GM12801 (cell line): Measurements from ENCODE around the gene KRT83.

Experiments used
- TF ChIP-seq, protein P1 (sequence below): IDR thresholded peaks from one replicate; pipeline ENCODE4 v1.5.1; 2011; ENCODE audit warnings: control low read depth; ENCODE audit not compliant: insufficient read length; ENCODE audit errors: extremely low read depth

KRT83 gene

DNA sequence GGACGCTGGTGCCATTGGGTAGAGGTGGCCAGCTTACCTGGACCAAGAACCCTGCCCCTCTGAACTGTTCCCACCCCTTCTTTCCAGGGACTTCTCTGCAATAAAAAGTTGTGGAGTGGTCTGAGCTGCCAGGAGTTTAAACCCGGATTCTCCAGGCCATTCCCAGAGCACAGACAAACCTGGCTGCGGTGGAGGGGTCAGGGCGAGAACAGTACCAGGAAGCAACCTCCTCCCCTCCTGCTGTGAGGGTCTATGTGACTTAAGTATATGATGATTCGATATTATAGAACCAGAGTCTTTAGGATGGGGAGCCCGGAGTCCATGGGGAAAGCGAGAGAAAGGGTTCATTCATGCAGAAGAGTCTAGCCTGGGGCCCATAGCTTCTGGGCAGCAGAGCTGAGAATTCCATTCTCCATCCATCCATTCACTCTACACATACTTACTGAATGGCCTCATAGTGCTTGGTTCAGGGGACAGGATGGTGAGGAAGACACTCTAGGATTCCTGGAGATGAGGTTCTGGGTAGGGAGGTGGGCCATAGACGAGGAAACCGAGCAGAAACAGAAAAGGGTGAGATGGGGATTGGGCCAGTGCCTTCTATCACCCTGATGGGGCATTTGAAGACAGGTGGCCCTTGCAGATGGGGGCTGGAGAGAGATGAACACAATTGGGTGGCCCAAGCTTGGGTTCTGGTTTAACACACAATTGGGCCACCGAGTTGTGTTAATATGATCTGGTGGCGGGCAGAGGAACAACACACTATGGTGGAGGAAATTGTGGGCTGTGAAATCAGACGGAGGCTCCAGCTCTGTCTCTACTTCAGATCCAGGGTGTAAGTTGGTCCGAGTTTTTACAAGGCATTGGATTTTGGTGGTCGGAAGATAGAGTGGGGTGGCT, 41.5 kb downstream of the KRT83 start:
- TF ChIP-seq, protein P1, sequence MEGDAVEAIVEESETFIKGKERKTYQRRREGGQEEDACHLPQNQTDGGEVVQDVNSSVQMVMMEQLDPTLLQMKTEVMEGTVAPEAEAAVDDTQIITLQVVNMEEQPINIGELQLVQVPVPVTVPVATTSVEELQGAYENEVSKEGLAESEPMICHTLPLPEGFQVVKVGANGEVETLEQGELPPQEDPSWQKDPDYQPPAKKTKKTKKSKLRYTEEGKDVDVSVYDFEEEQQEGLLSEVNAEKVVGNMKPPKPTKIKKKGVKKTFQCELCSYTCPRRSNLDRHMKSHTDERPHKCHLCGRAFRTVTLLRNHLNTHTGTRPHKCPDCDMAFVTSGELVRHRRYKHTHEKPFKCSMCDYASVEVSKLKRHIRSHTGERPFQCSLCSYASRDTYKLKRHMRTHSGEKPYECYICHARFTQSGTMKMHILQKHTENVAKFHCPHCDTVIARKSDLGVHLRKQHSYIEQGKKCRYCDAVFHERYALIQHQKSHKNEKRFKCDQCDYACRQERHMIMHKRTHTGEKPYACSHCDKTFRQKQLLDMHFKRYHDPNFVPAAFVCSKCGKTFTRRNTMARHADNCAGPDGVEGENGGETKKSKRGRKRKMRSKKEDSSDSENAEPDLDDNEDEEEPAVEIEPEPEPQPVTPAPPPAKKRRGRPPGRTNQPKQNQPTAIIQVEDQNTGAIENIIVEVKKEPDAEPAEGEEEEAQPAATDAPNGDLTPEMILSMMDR = no peak

DNA sequence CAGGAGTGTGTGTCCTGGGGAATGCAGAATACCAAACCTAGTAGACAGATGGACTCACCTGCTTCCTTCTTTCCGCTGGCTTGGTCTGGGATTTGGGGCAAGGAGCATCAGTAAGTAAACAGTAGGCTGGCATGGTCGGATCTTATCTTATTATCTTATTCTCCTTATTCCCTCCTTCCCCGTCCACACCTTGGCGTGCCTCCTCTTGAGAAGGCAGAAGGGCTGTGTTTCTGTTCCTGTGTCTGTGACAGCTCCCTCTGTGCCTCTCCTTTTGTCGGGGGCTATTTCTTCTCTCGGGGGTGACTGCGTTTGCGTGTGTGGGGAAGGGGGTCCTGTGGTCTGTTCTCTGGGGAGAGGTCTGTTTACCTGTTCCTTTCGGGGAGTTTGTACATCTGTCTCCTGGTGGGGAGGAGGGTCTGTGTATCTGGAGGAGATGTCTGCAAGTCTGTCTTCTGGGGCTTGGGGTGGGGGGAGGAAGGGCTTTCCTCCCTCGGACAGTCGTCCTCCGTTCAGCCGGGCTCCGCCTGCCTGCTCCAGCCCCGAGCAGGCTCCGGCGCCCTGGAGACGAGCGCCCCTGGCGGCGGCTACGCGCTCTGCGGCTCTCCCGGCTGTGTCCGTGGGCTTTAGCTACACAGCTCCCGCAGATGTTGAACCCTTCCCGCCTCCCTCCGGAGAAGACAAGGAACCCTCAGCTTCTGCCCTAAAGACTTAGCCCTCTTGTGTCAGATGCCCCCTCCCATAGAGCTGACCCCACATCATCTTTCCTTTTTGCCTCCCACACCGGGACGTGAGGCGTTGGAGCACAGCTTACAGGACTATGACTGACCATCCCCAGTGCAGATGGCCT, 42.4 kb downstream of the KRT83 start:
- TF ChIP-seq, protein P1 = no peak

DNA sequence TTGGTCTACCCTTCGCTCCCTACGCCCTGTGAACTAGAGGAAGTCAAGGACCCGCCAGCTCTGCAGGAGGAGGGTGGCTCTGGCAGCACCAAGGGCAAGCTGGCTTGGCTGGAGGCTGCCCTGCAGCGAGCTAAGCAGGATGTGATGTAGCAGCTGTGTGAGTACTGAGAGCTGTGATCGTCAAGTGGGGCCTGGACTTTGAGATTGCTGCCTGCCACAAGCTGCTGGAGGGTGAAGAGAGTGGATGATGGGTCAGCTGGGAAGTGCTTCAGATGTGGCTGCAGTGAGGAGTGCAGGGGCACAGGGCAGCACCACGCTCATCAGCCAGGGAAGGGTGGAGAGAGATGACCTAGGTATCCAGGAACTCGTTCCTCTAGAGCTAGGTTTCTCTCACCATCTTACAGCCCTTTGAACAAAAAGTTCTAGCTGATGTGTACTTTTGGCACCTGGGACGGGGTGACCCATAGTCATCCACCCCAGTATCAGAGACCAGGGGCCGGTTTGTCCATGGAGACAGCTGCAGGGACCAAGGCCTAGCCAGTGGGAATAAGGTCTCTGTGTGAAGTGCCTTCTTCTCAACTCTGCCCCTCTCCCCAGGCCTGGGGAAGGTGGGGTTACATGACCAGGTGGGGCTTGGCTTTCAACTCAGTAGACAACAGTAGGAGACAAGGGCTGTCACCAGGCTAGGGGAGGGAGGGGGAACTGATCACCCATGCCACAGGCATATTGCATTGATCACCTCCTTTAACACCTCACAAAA, 43.5 kb downstream of the KRT83 start:
- TF ChIP-seq, protein P1 = no peak

DNA sequence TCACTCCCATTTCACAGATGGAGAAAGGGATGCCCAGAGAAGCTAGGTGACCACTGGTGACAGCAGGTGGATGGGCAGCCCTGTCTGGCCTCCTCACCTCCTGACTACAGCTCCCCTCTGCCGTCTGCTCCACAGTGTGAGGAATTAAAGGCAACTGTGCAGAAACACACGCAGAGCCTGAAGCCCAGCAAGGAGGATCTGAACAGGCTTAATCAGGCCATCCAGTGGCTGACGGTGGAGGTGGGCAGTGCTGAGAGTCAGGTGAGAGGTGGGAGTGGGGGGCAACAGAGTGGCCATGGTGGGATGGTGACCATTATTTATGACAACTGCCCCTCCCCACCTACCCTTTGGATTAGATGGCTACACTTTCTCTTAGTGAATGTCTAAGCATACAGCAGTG, 45.5 kb downstream of the KRT83 start:
- TF ChIP-seq, protein P1 = no peak

DNA sequence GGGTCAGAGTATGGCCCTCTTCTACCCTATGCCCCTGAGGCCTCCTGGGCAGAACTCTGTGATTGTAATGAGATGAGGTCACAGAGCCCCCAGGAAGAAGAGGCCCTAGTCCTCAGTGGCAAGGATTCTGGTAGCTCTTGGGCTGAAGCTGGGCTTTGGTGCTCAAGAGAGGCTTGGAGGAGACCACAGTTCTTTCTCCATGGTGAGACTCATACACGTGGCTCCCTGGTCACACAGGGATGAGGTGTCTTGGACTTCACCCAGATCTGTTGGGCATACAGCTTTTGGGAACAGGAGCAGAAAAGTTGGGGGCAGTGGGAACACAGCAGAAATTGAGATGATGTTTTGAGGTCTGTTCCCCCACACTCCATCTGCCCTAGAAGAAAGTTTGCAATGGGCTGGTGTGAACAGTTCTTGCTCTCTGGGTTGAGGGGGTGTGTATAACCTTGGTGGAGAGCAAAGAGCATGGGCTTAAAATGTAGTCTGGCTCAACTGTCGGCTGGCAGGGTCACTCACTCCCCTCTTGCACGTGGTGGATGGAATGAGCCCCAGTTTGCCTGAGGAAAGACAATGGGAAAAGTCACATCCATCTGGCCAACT, 46.6 kb downstream of the KRT83 start, which contains the start of gene KRT86:
Gene KRT86 (plus strand): TSS at position 125 of the 600 bp plus-strand sequence. CDS start 27,272 bp downstream, outside the sequence.
- TF ChIP-seq, protein P1 = no peak

DNA sequence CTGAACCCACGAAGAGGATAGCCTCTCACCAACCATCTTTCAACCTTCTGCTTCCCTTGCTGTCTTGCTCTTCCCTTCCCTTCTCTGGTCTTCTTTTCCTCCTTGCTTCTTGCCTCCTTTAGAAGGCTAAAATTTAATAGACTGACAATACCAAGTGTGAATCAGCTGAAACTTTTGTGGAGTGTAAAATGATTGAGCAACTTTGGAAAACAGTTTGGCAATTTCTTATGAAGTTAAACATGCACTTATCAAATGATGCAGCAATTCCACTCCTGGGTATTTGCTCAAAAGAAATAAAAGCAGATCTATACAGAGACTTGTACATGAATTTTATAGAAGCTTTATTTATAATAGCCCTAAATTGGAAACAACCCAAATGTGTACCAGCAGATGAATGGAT, 50.0 kb downstream of the KRT83 start:
- TF ChIP-seq, protein P1 = no peak
